ENCODE measurements around the gene TUBB6. TPM values are rescaled to one million over a fixed set of nuclear protein-coding genes. Genes with fewer than 3 reads are reported as not detected.

The TUBB6 gene
- total RNA-seq, 1 experiment from 2014 or later = 657 TPM

GRCh38 chr18:12302391-12303147 lies 5.5 kb upstream of the TUBB6 start:
- Histone ChIP-seq H3K4me3 (ENCODE audit: insufficient read depth, low read depth, low read length) (no peak overlapping the region), H3K36me3 (replicated peaks; ENCODE audit: control insufficient read depth, insufficient read depth, low read length) (no peaks in the 10 kb centered on the region), H3K27me3 (ENCODE audit: control insufficient read depth, insufficient read depth, low read length) (peaks cover 5% of the 10 kb centered on the region; the same call in 1 of the 2 replicates)
- no peak for DNase-seq

- Histone ChIP-seq H3K27me3 (ENCODE audit: control insufficient read depth, insufficient read depth, low read length) (peaks cover 5% of the 10 kb centered on the region; the same call in 1 of the 2 replicates), H3K4me3 (ENCODE audit: insufficient read depth, low read depth, low read length) (no peak overlapping the region), H3K36me3 (replicated peaks; ENCODE audit: control insufficient read depth, insufficient read depth, low read length) (no peaks in the 10 kb centered on the region)
- no peak for DNase-seq
Observed at GRCh38 chr18:12304351-12305210, 3.5 kb upstream of the TUBB6 start.

- DNase-seq = no peak
- H3K36me3 ChIP-seq (replicated peaks; ENCODE audit: control insufficient read depth, insufficient read depth, low read length) = 0 out of 2 replicates have a peak, but pooled peaks cover 1% of the 10 kb centered on the region
- H3K27me3 ChIP-seq (ENCODE audit: control insufficient read depth, insufficient read depth, low read length) = peaks cover 5% of the 10 kb centered on the region; the same call in 1 of the 2 replicates
- H3K4me3 ChIP-seq (ENCODE audit: insufficient read depth, low read depth, low read length) = no peak overlapping the region
Observed at GRCh38 chr18:12305211-12305610, 2.8 kb upstream of the TUBB6 start.

- peaks cover 5% of the 10 kb centered on the region; the same call in 1 of the 2 replicates for H3K27me3 ChIP-seq (ENCODE audit: control insufficient read depth, insufficient read depth, low read length)
Observed at GRCh38 chr18:12305930-12306629, 2.0 kb upstream of the TUBB6 start.

GRCh38 chr18:12306752-12307700 lies 1.0 kb upstream of the TUBB6 start:
- Histone ChIP-seq H3K4me3 (ENCODE audit: insufficient read depth, low read depth, low read length) (peak overlapping the region; percentile 64), H3K36me3 (replicated peaks; ENCODE audit: control insufficient read depth, insufficient read depth, low read length) (peaks cover 8% of the 10 kb centered on the region), H3K27me3 (ENCODE audit: control insufficient read depth, insufficient read depth, low read length) (peaks cover 5% of the 10 kb centered on the region; the same call in 1 of the 2 replicates)
- DNase-seq = peak; percentile 72

More at GRCh38 chr18:12305930-12306629, 2.0 kb upstream of the TUBB6 start:
- peak; percentile 70 for DNase-seq
- Histone ChIP-seq H3K36me3 (replicated peaks; ENCODE audit: control insufficient read depth, insufficient read depth, low read length) (peaks cover 4% of the 10 kb centered on the region), H3K4me3 (ENCODE audit: insufficient read depth, low read depth, low read length) (peak overlapping the region; percentile 15; the same call in 1 of the 2 replicates)

- Histone ChIP-seq H3K4me3 (ENCODE audit: insufficient read depth, low read depth, low read length) (peak overlapping the region; percentile 91), H3K36me3 (replicated peaks; ENCODE audit: control insufficient read depth, insufficient read depth, low read length) (peaks cover 8% of the 10 kb centered on the region), H3K27me3 (ENCODE audit: control insufficient read depth, insufficient read depth, low read length) (peaks cover 5% of the 10 kb centered on the region; the same call in 1 of the 2 replicates)
- DNase-seq = peak; percentile 91
Observed at GRCh38 chr18:12308386-12309100, 502 bp downstream of the TUBB6 start.

- Histone ChIP-seq H3K36me3 (replicated peaks; ENCODE audit: control insufficient read depth, insufficient read depth, low read length) (peaks cover 10% of the 10 kb centered on the region), H3K27me3 (ENCODE audit: control insufficient read depth, insufficient read depth, low read length) (peaks cover 5% of the 10 kb centered on the region; the same call in 1 of the 2 replicates), H3K4me3 (ENCODE audit: insufficient read depth, low read depth, low read length) (peak overlapping the region; percentile 91; the same call in 1 of the 2 replicates)
- DNase-seq = no peak
Observed at GRCh38 chr18:12309683-12310198, 1.7 kb downstream of the TUBB6 start.

GRCh38 chr18:12310762-12311161 lies 2.7 kb downstream of the TUBB6 start:
- no peak overlapping the region for H3K4me3 ChIP-seq (ENCODE audit: insufficient read depth, low read depth, low read length)
- H3K27me3 ChIP-seq (ENCODE audit: control insufficient read depth, insufficient read depth, low read length) = peaks cover 5% of the 10 kb centered on the region; the same call in 1 of the 2 replicates
- H3K36me3 ChIP-seq (replicated peaks; ENCODE audit: control insufficient read depth, insufficient read depth, low read length) = peaks cover 12% of the 10 kb centered on the region
- DNase-seq = no peak

GRCh38 chr18:12312976-12313375 lies 4.9 kb downstream of the TUBB6 start:
- Histone ChIP-seq H3K36me3 (replicated peaks; ENCODE audit: control insufficient read depth, insufficient read depth, low read length) (peaks cover 12% of the 10 kb centered on the region), H3K4me3 (ENCODE audit: insufficient read depth, low read depth, low read length) (no peak overlapping the region), H3K27me3 (ENCODE audit: control insufficient read depth, insufficient read depth, low read length) (no peaks in the 10 kb centered on the region)
- no peak for DNase-seq

GRCh38 chr18:12313530-12314245 lies 5.6 kb downstream of the TUBB6 start:
- DNase-seq = no peak
- Histone ChIP-seq H3K36me3 (replicated peaks; ENCODE audit: control insufficient read depth, insufficient read depth, low read length) (peaks cover 12% of the 10 kb centered on the region), H3K4me3 (ENCODE audit: insufficient read depth, low read depth, low read length) (no peak overlapping the region), H3K27me3 (ENCODE audit: control insufficient read depth, insufficient read depth, low read length) (no peaks in the 10 kb centered on the region)

- no peak overlapping the region for H3K4me3 ChIP-seq (ENCODE audit: insufficient read depth, low read depth, low read length)
- H3K27me3 ChIP-seq (ENCODE audit: control insufficient read depth, insufficient read depth, low read length) = no peaks in the 10 kb centered on the region
- no peak for DNase-seq
- H3K36me3 ChIP-seq (replicated peaks; ENCODE audit: control insufficient read depth, insufficient read depth, low read length) = peaks cover 12% of the 10 kb centered on the region
Observed at GRCh38 chr18:12314591-12315305, 6.7 kb downstream of the TUBB6 start.

GRCh38 chr18:12315490-12315889 lies 7.4 kb downstream of the TUBB6 start:
- H3K27me3 ChIP-seq (ENCODE audit: control insufficient read depth, insufficient read depth, low read length) = no peaks in the 10 kb centered on the region
- no peak overlapping the region for H3K4me3 ChIP-seq (ENCODE audit: insufficient read depth, low read depth, low read length)
- H3K36me3 ChIP-seq (replicated peaks; ENCODE audit: control insufficient read depth, insufficient read depth, low read length) = peaks cover 9% of the 10 kb centered on the region
- no peak for DNase-seq

Data from H7 (cell line).